Measurements from ENCODE around the gene AMMECR1.
A peak's percentile ranks its signal among the peaks of the same experiment; 100 is the strongest.

The AMMECR1 gene

GRCh38 chrX:110167952-110168451 lies 149.9 kb downstream of the AMMECR1 start:
- H3K4me3 ChIP-seq (ENCODE audit: low read depth, low read length), result no peak overlapping the region
- TF ChIP-seq, protein P1, sequence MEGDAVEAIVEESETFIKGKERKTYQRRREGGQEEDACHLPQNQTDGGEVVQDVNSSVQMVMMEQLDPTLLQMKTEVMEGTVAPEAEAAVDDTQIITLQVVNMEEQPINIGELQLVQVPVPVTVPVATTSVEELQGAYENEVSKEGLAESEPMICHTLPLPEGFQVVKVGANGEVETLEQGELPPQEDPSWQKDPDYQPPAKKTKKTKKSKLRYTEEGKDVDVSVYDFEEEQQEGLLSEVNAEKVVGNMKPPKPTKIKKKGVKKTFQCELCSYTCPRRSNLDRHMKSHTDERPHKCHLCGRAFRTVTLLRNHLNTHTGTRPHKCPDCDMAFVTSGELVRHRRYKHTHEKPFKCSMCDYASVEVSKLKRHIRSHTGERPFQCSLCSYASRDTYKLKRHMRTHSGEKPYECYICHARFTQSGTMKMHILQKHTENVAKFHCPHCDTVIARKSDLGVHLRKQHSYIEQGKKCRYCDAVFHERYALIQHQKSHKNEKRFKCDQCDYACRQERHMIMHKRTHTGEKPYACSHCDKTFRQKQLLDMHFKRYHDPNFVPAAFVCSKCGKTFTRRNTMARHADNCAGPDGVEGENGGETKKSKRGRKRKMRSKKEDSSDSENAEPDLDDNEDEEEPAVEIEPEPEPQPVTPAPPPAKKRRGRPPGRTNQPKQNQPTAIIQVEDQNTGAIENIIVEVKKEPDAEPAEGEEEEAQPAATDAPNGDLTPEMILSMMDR (IDR thresholded peaks at IDR 0.05; ENCODE audit: borderline replicate concordance, insufficient read depth, low read depth, low read length), result peak; percentile 85

- TF ChIP-seq, protein P1 (IDR thresholded peaks at IDR 0.05; ENCODE audit: borderline replicate concordance, insufficient read depth, low read depth, low read length), result no peak
- H3K4me3 ChIP-seq (ENCODE audit: low read depth, low read length), result no peak overlapping the region
Observed at GRCh38 chrX:110163488-110163887, 154.4 kb downstream of the AMMECR1 start.

DNA sequence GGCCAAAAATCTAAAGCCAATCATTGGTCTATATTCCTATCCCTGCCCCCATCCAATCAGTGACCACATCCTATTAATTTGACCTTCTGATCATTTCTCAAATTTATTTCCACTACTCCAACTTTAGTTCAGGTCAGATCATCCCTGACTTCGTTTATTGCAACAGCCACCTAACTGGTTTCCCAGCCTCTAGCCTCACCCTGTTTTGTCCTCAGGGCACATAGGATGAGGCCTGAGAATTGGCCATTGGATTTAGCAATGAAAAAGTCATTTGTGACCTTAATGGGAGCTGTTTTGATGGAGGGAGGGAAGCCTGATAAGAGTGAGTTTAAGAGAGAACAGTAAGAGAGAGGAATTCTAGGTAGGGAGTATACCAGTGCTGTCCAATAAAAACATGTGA lies 155.0 kb downstream of the AMMECR1 start:
- no peak overlapping the region for H3K4me3 ChIP-seq (ENCODE audit: low read depth, low read length)
- TF ChIP-seq, protein P1 (IDR thresholded peaks at IDR 0.05; ENCODE audit: borderline replicate concordance, insufficient read depth, low read depth, low read length), result no peak

DNA sequence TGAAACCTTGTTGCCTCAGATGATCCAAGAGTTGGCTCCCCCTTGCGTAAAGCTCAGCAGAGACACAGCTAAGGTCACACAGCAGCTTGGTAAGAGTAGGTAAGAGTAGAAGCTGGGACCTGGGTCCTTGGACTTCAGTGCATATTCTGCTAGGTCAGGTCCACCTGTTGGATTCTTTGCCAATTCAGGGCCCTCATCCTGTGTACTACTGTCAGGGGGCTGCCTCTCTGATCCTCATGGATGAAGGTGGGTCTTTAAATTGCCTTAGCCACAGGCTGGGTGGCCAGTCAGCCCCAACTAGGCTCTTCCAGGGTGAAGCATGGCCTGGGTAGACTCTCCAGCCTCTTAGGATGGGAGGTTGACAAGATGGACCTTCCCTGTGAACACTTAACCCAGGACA lies 155.8 kb downstream of the AMMECR1 start:
- TF ChIP-seq, protein P1 (IDR thresholded peaks at IDR 0.05; ENCODE audit: borderline replicate concordance, insufficient read depth, low read depth, low read length), result no peak
- no peak overlapping the region for H3K4me3 ChIP-seq (ENCODE audit: low read depth, low read length)

DNA sequence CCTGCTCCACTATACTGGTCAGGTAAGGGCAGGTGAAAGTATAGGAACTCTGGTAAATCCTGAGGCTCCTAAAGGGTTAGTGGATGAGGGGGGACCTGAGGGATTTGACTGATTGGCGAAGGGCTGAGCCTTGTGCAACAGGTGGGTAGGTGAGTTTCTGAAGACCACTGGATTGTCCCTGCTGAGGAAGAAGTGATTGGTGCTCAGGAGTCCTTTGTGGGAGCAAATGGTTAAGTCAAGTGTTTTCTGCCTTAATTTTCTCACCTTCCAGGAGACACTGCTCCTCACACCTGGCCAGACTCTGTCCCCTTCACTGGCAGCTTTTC lies 156.6 kb downstream of the AMMECR1 start:
- no peak overlapping the region for H3K4me3 ChIP-seq (ENCODE audit: low read depth, low read length)
- TF ChIP-seq, protein P1 (IDR thresholded peaks at IDR 0.05; ENCODE audit: borderline replicate concordance, insufficient read depth, low read depth, low read length), result no peak

DNA sequence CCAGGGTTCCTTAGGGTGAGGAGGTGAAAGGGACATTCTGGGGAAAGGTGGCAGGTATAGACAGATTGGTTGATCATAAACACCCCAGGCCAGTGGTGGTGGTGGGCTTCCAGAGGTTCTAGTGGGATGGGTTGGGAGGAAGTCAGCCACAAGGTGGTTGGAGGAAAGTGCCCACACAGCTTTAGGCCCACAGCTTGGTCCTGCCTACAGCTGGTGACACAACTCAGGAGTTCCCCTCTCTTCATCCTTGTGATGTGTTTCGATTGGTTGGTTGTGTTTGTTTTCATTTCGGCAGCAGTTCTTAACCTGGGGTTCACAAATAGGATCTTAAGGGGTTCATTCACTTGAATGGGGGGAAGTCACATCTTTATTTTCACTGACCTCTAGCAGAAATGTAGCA lies 158.0 kb downstream of the AMMECR1 start:
- TF ChIP-seq, protein P1 (IDR thresholded peaks at IDR 0.05; ENCODE audit: borderline replicate concordance, insufficient read depth, low read depth, low read length), result no peak
- no peak overlapping the region for H3K4me3 ChIP-seq (ENCODE audit: low read depth, low read length)

- TF ChIP-seq, protein P1 (IDR thresholded peaks at IDR 0.05; ENCODE audit: borderline replicate concordance, insufficient read depth, low read depth, low read length), result no peak
- no peak overlapping the region for H3K4me3 ChIP-seq (ENCODE audit: low read depth, low read length)
Observed at GRCh38 chrX:110159235-110159634, 158.7 kb downstream of the AMMECR1 start.
